Measurements from ENCODE around the gene YIPF2. TPM values are rescaled to one million over a fixed set of nuclear protein-coding genes. Genes with fewer than 3 reads are reported as not detected.
"Not testable (repeated sequence)": the region's sequence is repeated elsewhere in the genome, so short reads cannot be mapped to it uniquely, and the experiment has no call there.

YIPF2 gene
- total RNA-seq, 1 donor from 2014 or later, result 106 TPM

GRCh38 chr19:10908380-10908960 lies 20.0 kb downstream of the YIPF2 start:
- DNase-seq, result no peak

DNA sequence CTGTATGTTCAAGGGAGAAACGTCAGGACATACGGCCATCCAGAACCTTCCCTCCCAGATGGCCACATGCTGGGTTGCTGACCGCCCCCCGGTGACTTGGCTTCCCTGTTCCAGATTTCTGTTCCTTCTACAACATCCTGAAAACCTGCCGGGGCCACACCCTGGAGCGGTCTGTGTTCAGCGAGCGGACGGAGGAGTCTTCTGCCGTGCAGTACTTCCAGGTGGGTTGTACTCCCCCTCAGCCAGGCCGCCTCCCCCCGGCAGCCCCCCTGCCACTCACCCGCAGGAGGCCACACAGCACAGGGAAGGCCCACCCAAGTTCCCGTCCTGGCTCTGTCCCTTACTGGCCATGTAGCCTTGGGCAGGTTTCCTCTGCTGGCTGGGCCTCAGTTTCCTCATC lies 20.5 kb downstream of the YIPF2 start:
- DNase-seq, result no peak

GRCh38 chr19:10899151-10899653 lies 29.2 kb downstream of the YIPF2 start:
- no peak for DNase-seq

DNA sequence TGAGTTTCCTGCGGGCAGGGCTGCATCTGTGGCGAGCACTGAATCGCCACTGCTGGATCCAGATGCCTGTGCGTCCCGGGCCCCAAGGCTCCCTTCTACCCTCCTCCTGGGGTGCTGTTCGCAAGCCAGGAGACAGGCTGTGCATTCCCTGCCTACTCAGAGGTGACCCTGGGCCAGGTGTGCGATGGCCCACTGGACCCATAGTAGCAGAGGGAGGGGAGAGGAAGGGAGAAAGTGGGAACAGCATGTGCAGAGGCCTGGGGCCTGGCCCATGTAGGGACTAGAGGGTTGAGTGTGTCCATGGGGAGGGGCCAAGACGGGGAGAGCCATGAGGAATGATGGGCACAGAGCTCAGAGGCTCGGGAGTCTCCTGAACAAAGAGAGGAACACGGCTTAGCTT lies 29.8 kb downstream of the YIPF2 start:
- no peak for DNase-seq

DNA sequence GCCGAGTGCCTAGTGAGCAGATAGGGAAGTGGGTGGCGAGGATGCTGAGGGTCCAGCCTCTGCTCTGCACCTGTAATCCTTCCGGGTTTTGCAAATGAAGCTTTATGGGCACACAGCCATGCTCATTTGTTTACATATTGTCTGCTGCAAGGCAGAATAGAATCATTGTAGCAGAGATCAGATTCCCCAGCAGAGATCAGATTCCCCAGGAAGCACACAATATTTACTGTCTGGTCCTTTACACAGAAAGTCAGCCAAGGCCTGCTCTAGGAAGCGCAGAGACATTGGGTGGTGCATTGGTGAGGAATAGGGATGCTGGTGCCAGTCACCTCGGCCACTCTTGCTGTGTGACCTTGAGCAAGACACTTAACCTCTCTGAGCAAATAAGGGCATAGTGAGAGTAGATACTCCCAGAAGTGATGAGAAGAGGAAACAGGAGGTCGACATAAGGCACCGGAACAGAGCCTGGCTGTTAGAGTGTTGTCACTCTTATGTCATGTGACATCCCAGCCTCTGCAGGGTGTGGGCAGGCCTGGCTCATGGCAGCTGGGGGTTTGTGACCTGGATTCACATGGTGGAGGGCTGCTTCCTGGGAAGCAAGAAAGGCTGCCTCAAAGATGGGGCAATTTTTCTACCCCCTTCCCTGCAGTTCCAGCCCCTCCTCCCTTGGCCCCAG lies 31.4 kb downstream of the YIPF2 start:
- DNase-seq, result peak; percentile 12

GRCh38 chr19:10895920-10896319 lies 32.5 kb downstream of the YIPF2 start:
- no peak for DNase-seq

- DNase-seq, result no peak
Observed at GRCh38 chr19:10895363-10895762, 33.1 kb downstream of the YIPF2 start.

DNA sequence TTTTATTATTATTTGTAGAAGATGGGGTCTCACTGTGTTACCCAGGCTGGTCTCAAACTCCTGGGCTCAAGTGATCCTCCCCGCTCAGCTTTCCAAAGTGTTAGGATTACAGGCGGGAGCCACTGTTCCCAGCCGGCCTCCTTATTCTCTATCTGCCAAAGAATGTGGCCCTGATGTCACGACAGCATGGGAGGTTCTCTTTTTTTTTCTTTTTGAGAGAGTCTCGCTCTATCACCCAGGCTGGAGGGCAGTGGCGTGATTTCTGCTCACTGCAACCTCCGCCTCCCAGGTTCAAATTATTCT lies 33.6 kb downstream of the YIPF2 start:
- DNase-seq, result no peak

GRCh38 chr19:10892256-10892655 lies 36.2 kb downstream of the YIPF2 start:
- DNase-seq, result no peak

DNA sequence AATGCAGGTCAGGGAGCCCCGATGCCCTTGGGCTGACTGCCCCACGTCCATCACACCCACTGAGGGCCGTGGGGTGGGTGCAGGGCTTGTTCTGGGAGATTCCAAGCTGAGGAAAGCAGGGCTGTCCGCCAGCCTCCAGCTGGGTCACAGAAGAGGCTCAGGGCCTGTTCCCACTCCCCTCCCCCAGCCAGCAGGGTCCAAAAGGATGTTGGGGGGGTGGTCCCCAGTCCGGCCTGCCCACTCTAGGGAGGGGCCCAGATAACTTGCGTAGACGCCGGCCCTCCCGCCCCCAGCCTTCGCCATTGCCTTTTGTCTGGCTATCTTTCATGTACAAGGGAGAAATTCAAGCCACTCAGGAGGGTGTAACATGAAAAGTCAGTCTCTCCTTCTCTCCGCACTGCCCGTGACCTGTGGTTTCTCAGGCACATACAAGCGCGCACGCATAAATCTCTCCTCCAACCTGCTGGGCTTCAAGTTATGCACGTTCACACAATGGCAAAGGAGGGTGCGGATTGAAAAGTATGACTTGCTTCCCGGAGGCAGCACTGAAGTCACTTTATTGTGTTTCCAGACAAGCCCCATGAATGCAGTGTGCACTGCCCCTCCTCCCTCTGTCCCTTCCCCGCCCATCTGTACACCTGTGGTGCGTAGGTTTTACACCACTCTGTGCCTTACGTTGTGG lies 36.9 kb downstream of the YIPF2 start:
- DNase-seq, result no peak

- no peak for DNase-seq
Observed at GRCh38 chr19:10889880-10890279, 38.6 kb downstream of the YIPF2 start.

- no peak for DNase-seq
Observed at GRCh38 chr19:10888421-10888866, 40.0 kb downstream of the YIPF2 start.

- no peak for DNase-seq
Observed at GRCh38 chr19:10887616-10888367, 40.6 kb downstream of the YIPF2 start.

GRCh38 chr19:10885201-10886169 lies 43.0 kb downstream of the YIPF2 start:
- peak; percentile 28 for DNase-seq

DNA sequence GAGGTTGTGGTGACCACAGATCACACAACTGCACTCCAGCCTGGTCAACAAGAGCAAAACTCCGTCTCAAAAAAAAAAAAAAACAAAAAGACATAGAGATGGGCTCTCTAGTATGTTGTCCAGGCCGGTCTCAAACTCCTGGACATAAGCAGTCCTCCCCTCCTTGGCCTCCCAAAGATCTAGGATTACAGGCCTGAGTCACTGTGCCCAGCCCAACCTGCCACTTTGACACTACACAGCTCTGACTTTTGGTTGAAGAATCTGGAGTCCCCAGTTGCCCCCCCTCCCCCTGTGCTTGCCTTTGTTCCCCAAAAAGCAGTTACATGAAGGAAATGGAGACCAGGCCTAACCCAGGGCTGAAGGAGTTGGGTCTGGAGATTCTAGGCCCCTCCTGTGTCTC lies 44.2 kb downstream of the YIPF2 start:
- no peak for DNase-seq

DNA sequence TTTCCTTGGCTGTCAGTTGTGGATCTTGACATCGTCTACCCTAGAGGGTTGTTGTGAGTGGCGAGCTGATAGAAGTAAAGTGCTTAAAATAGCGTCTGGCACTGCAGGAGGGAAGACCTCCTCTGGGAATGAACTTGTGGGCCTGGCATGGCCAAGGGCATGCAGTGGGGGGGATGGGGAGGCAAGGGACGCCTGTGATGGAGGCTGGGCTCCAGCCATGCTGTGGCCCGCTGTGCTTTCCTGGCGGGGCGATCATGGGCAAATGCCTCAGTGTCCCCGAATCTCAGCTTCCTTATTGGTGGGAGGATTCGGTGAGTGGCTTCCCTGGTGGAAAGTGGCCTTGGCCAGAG lies 46.4 kb downstream of the YIPF2 start:
- DNase-seq, result no peak

DNA sequence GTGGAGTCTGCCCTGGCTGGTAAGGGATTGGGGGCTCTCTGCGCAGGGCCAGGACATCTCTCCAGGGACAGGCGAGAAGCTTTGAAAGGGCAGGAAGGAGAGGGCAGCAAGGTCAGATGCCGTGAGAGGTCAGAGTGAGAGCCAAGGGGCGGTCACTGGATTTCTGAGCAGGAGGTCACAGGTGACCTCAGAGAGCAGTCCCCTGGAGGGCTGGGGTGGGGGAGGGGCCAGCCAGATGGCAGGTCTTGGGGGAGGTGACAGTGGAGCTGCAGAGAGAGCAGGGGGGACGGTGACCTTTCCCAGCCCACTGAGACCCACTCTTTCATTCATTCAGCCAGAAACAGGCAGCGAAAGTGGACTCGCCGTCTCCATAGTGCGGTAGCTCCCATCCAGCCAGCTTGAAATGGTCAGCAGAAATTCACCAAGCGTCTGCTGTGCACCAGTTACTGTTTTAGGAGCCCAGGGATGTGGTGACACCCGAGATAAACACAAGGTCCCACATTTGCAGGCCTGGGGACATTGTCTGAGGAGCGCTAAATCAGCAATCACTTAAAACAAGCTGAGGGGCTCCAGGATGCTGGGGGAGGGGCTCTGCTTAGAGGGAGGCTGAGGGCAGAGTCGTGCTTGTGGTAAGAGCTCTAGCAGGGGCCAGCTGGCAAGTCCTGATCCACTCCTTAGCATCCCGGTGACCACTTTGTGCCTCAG lies 46.9 kb downstream of the YIPF2 start:
- no peak for DNase-seq

- no peak for DNase-seq
Observed at GRCh38 chr19:10878253-10878652, 50.2 kb downstream of the YIPF2 start.

GRCh38 chr19:10877608-10878007 lies 50.8 kb downstream of the YIPF2 start:
- DNase-seq, result not testable (repeated sequence)

- DNase-seq, result no peak
Observed at GRCh38 chr19:10876459-10877240, 51.8 kb downstream of the YIPF2 start.

DNA sequence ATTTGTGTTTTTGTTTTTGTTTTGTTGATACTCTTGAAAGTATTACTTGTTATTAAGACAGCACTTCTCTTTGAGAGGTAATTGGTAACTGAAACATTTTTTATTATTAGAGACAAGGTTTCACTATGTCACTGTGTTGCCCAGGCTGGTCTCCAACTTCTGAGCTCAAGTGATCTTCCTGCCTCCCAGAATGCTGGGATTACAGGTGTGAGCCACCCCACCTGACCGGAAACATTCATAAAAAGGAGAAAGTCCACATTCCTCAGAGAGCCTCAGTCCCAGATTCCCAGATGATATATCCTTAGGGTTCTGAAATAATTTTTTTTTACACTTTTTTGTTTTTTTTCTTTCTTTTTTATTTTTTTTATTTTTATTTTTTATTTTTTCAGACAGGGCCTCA lies 54.4 kb downstream of the YIPF2 start:
- no peak for DNase-seq
